ENCODE measurements around the gene PANX1.

The PANX1 gene

GRCh38 chr11:94089341-94089740, 39.3 kb upstream of the PANX1 start:
- H3K9me3 ChIP-seq (ENCODE audit: low read length): no peaks in the 10 kb centered on the region
- H3K9me2 ChIP-seq (ENCODE audit: low read depth, low read length): no peaks in the 10 kb centered on the region
- H3K79me2 ChIP-seq (ENCODE audit: insufficient read depth, low read length): no peaks in the 10 kb centered on the region
- no peak for TF ChIP-seq EZH2 (IDR thresholded peaks at IDR 0.05; ENCODE audit: borderline replicate concordance, low read length)
- TF ChIP-seq CTCF (IDR thresholded peaks at IDR 0.05; ENCODE audit: low read length): no peak
- H3K27me3 ChIP-seq (ENCODE audit: insufficient read depth, low read length): no peaks in the 10 kb centered on the region
- H3F3A ChIP-seq (ENCODE audit: insufficient read depth, low read length): no peaks in the 10 kb centered on the region
- no peak overlapping the region for H3K4me2 ChIP-seq (ENCODE audit: low read length)
- no peaks in the 10 kb centered on the region for H3K4me1 ChIP-seq (ENCODE audit: insufficient read depth, low read length, severe bottlenecking)
- H3K4me3 ChIP-seq (ENCODE audit: low read depth, low read length, poor library complexity, severe bottlenecking): no peak overlapping the region
- H4K20me1 ChIP-seq (ENCODE audit: insufficient read depth, low read length): no peaks in the 10 kb centered on the region
- no peak overlapping the region for H2AFZ ChIP-seq (ENCODE audit: low read length)
- no peaks in the 10 kb centered on the region for H3K36me3 ChIP-seq (ENCODE audit: insufficient read depth, low read length)
- no peak overlapping the region for H3K9ac ChIP-seq (ENCODE audit: low read length)
- no peak overlapping the region for H3K27ac ChIP-seq (ENCODE audit: low read depth, low read length, poor library complexity, severe bottlenecking)

GRCh38 chr11:94090401-94090800, 38.2 kb upstream of the PANX1 start:
- Histone ChIP-seq H3K27me3 (ENCODE audit: insufficient read depth, low read length) (no peaks in the 10 kb centered on the region), H3K4me3 (ENCODE audit: low read depth, low read length, poor library complexity, severe bottlenecking) (no peak overlapping the region), H3K4me2 (ENCODE audit: low read length) (no peak overlapping the region), H3K79me2 (ENCODE audit: insufficient read depth, low read length) (no peaks in the 10 kb centered on the region), H3F3A (ENCODE audit: insufficient read depth, low read length) (no peaks in the 10 kb centered on the region), H3K36me3 (ENCODE audit: insufficient read depth, low read length) (no peaks in the 10 kb centered on the region), H4K20me1 (ENCODE audit: insufficient read depth, low read length) (no peaks in the 10 kb centered on the region), H3K9ac (ENCODE audit: low read length) (no peak overlapping the region), H3K9me2 (ENCODE audit: low read depth, low read length) (no peaks in the 10 kb centered on the region), H2AFZ (ENCODE audit: low read length) (no peak overlapping the region), H3K27ac (ENCODE audit: low read depth, low read length, poor library complexity, severe bottlenecking) (no peak overlapping the region), H3K9me3 (ENCODE audit: low read length) (no peaks in the 10 kb centered on the region), H3K4me1 (ENCODE audit: insufficient read depth, low read length, severe bottlenecking) (no peaks in the 10 kb centered on the region)
- no peak for TF ChIP-seq EZH2 (IDR thresholded peaks at IDR 0.05; ENCODE audit: borderline replicate concordance, low read length)
- TF ChIP-seq CTCF (IDR thresholded peaks at IDR 0.05; ENCODE audit: low read length): no peak

GRCh38 chr11:94091091-94091490, 37.5 kb upstream of the PANX1 start:
- Histone ChIP-seq H4K20me1 (ENCODE audit: insufficient read depth, low read length) (no peaks in the 10 kb centered on the region), H3K9me2 (ENCODE audit: low read depth, low read length) (no peaks in the 10 kb centered on the region), H3K79me2 (ENCODE audit: insufficient read depth, low read length) (no peaks in the 10 kb centered on the region), H3K27me3 (ENCODE audit: insufficient read depth, low read length) (no peaks in the 10 kb centered on the region), H3K9me3 (ENCODE audit: low read length) (no peaks in the 10 kb centered on the region), H3K9ac (ENCODE audit: low read length) (no peak overlapping the region), H3K27ac (ENCODE audit: low read depth, low read length, poor library complexity, severe bottlenecking) (no peak overlapping the region), H3K4me1 (ENCODE audit: insufficient read depth, low read length, severe bottlenecking) (no peaks in the 10 kb centered on the region), H2AFZ (ENCODE audit: low read length) (no peak overlapping the region), H3F3A (ENCODE audit: insufficient read depth, low read length) (no peaks in the 10 kb centered on the region), H3K36me3 (ENCODE audit: insufficient read depth, low read length) (no peaks in the 10 kb centered on the region), H3K4me3 (ENCODE audit: low read depth, low read length, poor library complexity, severe bottlenecking) (no peak overlapping the region), H3K4me2 (ENCODE audit: low read length) (no peak overlapping the region)
- no peak for TF ChIP-seq EZH2 (IDR thresholded peaks at IDR 0.05; ENCODE audit: borderline replicate concordance, low read length)
- TF ChIP-seq CTCF (IDR thresholded peaks at IDR 0.05; ENCODE audit: low read length): no peak

Data from OCI-LY1 (cell line).